Spleen (tissue), 11 donors: ENCODE data around the gene GJC2. TPM values are rescaled to one million over a fixed set of nuclear protein-coding genes. Genes with fewer than 3 reads are reported as not detected.
A peak's percentile ranks its signal among the peaks of the same experiment; 100 is the strongest.

ENCODE experiments used
- DNase-seq: peaks from one replicate; pipeline ENCODE4 v3.0.0-alpha.2; 2020
- H3K27ac ChIP-seq, 8 donors: fragments of 200-600 bp; sonication (generic) in 7 of 8; 1 replicate in 4 of 8; 2 replicates in 4 of 8; pipeline versions ENCODE4 v1.5.0 to v1.8.0; 2016 to 2021; ENCODE audit warnings: inconsistent platforms in 4 of 8, mild to moderate bottlenecking in 4 of 8, moderate library complexity in 1 of 8
- H3K27me3 ChIP-seq, 7 donors: fragments of 200-600 bp; sonication (generic) in 6 of 7; replicated peaks in 1 of 7; 1 replicate in 4 of 7; 2 replicates in 3 of 7; pipeline versions ENCODE4 v1.5.0 to v1.8.0; 2016 to 2021; ENCODE audit warnings: inconsistent platforms in 3 of 7, mild to moderate bottlenecking in 1 of 7
- H3K36me3 ChIP-seq, 6 donors: fragments of 200-600 bp; sonication (generic) in 5 of 6; 1 replicate in 4 of 6; 2 replicates in 2 of 6; pipeline versions ENCODE4 v1.5.0 to v1.8.0; 2016 to 2021; ENCODE audit warnings: inconsistent platforms in 2 of 6
- H3K4me1 ChIP-seq, 6 donors: fragments of 200-600 bp; sonication (generic) in 5 of 6; 1 replicate in 3 of 6; 2 replicates in 3 of 6; pipeline versions ENCODE4 v1.5.0 to v1.8.0; 2016 to 2021; ENCODE audit warnings: inconsistent platforms in 3 of 6
- H3K4me3 ChIP-seq, 8 donors: fragments of 200-600 bp; sonication (generic) in 7 of 8; 1 replicate in 4 of 8; 2 replicates in 4 of 8; pipeline versions ENCODE4 v1.5.0 to v1.8.0; 2016 to 2021; ENCODE audit warnings: inconsistent platforms in 4 of 8, mild to moderate bottlenecking in 4 of 8, moderate library complexity in 2 of 8
- H3K9me3 ChIP-seq, 8 donors: fragments of 200-600 bp; sonication (generic) in 7 of 8; 1 replicate in 4 of 8; 2 replicates in 4 of 8; pipeline versions ENCODE4 v1.5.0 to v1.8.0; 2016 to 2021; ENCODE audit warnings: inconsistent platforms in 4 of 8
- CTCF ChIP-seq, 11 experiments: fragments of 200-600 bp in 7 of 11; fragments of 450-650 bp in 4 of 11; sonication (generic) in 4 of 11; IDR thresholded peaks in 8 of 11; conservative IDR thresholded peaks in 3 of 11; 1 replicate in 7 of 11; 2 replicates in 4 of 11; pipeline versions ENCODE4 v1.4.0 to v1.8.0; 2016 to 2021; ENCODE audit warnings: antibody characterized with exemption in 11 of 11, inconsistent platforms in 4 of 11, mild to moderate bottlenecking in 1 of 11
- POLR2A ChIP-seq, 3 donors: fragments of 450-650 bp; IDR thresholded peaks; one replicate each; pipeline ENCODE4 v1.5.1; 2017; ENCODE audit warnings: antibody characterized with exemption in 3 of 3, mild to moderate bottlenecking in 1 of 3
- POLR2AphosphoS5 ChIP-seq, 3 donors: sonication (generic); formaldehyde crosslinking; IDR thresholded peaks; one replicate each; pipeline ENCODE4 v1.5.1; 2017; ENCODE audit warnings: antibody characterized with exemption in 3 of 3
- WGBS, 5 donors: extraction: QIAGEN DNeasy Blood & Tissue Kit in 3 of 5; methylation state at CpG; one replicate each; pipeline versions ENCODE4 v1.1.5 to v1.1.7; 2013 to 2018; 5-methylcytosine and 5-hydroxymethylcytosine counted together
- intact Hi-C: fragments of 100-400 bp; cut with DNase I; formaldehyde crosslinking; loops from one replicate; pipeline ENCODE4 v1.15.0; 2023; ENCODE audit warnings: low total_unique reads
- polyA plus RNA-seq, 3 donors: library from polyadenylated mRNA; stranded (reverse); fragments of 200-250 nt; gene quantifications; one replicate each; pipeline ENCODE4 v1.2.1, GENCODE V29; 2013
- total RNA-seq, 7 donors: library from RNA; depleted of rRNA in 3 of 7; stranded (reverse); fragments of >200 nt in 3 of 7; fragmentation: NEBNext Ultra II Directional in 4 of 7; extraction: Animal tissue kit (Norgen Biotek cat#: 25700) in 4 of 7; gene quantifications; one replicate each; pipeline versions ENCODE4 v1.1.0 to v1.2.1, GENCODE V29; 2016 to 2021
- donor health status: healthy with polysubstance abuse.
- donor health status: DM: no; HTN: no; CAD: no; lungs with moderate emphysema.
- donor health status: DM: no; HTN: no; CAD: no.
- donor health status: Bipolar disorder and iron deficiency.
- donor health status: healthy.
- donor health status: DM: no; HTN: no; CAD: no.
- donor health status: DM: yes; HTN: yes; CAD: no.

The GJC2 gene
- total and polyA plus RNA-seq, 10 donors: 0.35 to 3.5 (median 1.3) TPM

GRCh38 chr1:228105996-228106799 is 43.5 kb upstream of the GJC2 start:
- Histone ChIP-seq H3K4me3 (no peak overlapping the region), H3K27ac (no peak overlapping the region), H3K9me3 (no peaks in the 10 kb centered on the region), H3K36me3 (peaks cover 0 to 28% (median 20%) of the 10 kb centered on the region in 6 donors), H3K27me3 (no peaks in the 10 kb centered on the region), H3K4me1 (peaks cover 25 to 77% (median 57%) of the 10 kb centered on the region in 6 donors)
- WGBS, 5 donors: 86 to 90% (median 87%) methylated on average over 7 to 8 of the region's 8 CpGs
- TF ChIP-seq CTCF (IDR thresholded peaks at IDR 0.05 in 8 of 11, conservative IDR thresholded peaks at IDR 0.05 in 3 of 11) (no peak), POLR2A (IDR thresholded peaks at IDR 0.05) (no peak), POLR2AphosphoS5 (IDR thresholded peaks at IDR 0.05) (no peak)
- peak; percentile 76 for DNase-seq
- intact Hi-C loops: no loop called here

GRCh38 chr1:228106800-228107054 is 43.0 kb upstream of the GJC2 start:
- intact Hi-C loops: no loop called here
- H3K27me3 ChIP-seq: no peaks in the 10 kb centered on the region
- 89 to 95% (median 95%) methylated on average over 9 of the region's 9 CpGs for WGBS, 5 donors
- H3K27ac ChIP-seq: no peak overlapping the region
- no peak for TF ChIP-seq POLR2AphosphoS5 (IDR thresholded peaks at IDR 0.05)
- no peak for TF ChIP-seq CTCF (IDR thresholded peaks at IDR 0.05 in 8 of 11, conservative IDR thresholded peaks at IDR 0.05 in 3 of 11)
- TF ChIP-seq POLR2A (IDR thresholded peaks at IDR 0.05): no peak
- H3K36me3 ChIP-seq: peaks cover 0 to 27% (median 20%) of the 10 kb centered on the region in 6 donors
- H3K4me3 ChIP-seq: no peak overlapping the region
- peak; percentile 75 for DNase-seq
- H3K4me1 ChIP-seq: peaks cover 23 to 72% (median 51%) of the 10 kb centered on the region in 6 donors
- no peaks in the 10 kb centered on the region for H3K9me3 ChIP-seq

- TF ChIP-seq CTCF (IDR thresholded peaks at IDR 0.05 in 8 of 11, conservative IDR thresholded peaks at IDR 0.05 in 3 of 11): no peak
- TF ChIP-seq POLR2AphosphoS5 (IDR thresholded peaks at IDR 0.05): no peak
- TF ChIP-seq POLR2A (IDR thresholded peaks at IDR 0.05): no peak
- Histone ChIP-seq H3K27me3 (no peaks in the 10 kb centered on the region), H3K9me3 (no peaks in the 10 kb centered on the region), H3K4me1 (peaks cover 20 to 63% (median 43%) of the 10 kb centered on the region in 6 donors), H3K27ac (peak overlapping the region in 1 of 8 donors; percentile 96), H3K36me3 (peaks cover 0 to 27% (median 20%) of the 10 kb centered on the region in 6 donors), H3K4me3 (peak overlapping the region in 1 of 8 donors; percentile 89)
- peak; percentile 83 for DNase-seq
- intact Hi-C loops: no loop called here
- WGBS, 5 donors: 88 to 94% (median 89%) methylated on average over 17 to 19 of the region's 19 CpGs
These were observed 42.1 kb upstream of the GJC2 start for GRCh38 chr1:228107636-228108035.

- Histone ChIP-seq H3K27ac (peak overlapping the region in 7 of 8 donors; percentile 84 to 96 (median 90)), H3K4me3 (peak overlapping the region; percentile 66 to 95 (median 90)), H3K36me3 (peaks cover 0 to 27% (median 20%) of the 10 kb centered on the region in 6 donors), H3K4me1 (peaks cover 20 to 63% (median 43%) of the 10 kb centered on the region in 6 donors), H3K27me3 (no peaks in the 10 kb centered on the region), H3K9me3 (no peaks in the 10 kb centered on the region)
- intact Hi-C loops: no loop called here
- TF ChIP-seq CTCF (IDR thresholded peaks at IDR 0.05 in 8 of 11, conservative IDR thresholded peaks at IDR 0.05 in 3 of 11): no peak
- TF ChIP-seq POLR2A (IDR thresholded peaks at IDR 0.05): no peak
- no peak for TF ChIP-seq POLR2AphosphoS5 (IDR thresholded peaks at IDR 0.05)
- peak; percentile 82 for DNase-seq
- 66 to 79% (median 70%) methylated on average over 11 of the region's 11 CpGs for WGBS, 5 donors
These were observed 41.6 kb upstream of the GJC2 start for GRCh38 chr1:228108055-228108690.
